Activated CD4-positive, alpha-beta T cell treated with anti-CD3 and anti-CD28 coated beads, Interleukin-2, amount 50 U/mL, for 1 hour (primary cell): Measurements from ENCODE around the gene TAF6L.
"Not testable (repeated sequence)": the region's sequence is repeated elsewhere in the genome, so short reads cannot be mapped to it uniquely, and the experiment has no call there.

Source experiments
- DNase-seq: peaks from one replicate; pipeline ENCODE4 v3.0.0-alpha.2; 2020

Gene TAF6L

DNA sequence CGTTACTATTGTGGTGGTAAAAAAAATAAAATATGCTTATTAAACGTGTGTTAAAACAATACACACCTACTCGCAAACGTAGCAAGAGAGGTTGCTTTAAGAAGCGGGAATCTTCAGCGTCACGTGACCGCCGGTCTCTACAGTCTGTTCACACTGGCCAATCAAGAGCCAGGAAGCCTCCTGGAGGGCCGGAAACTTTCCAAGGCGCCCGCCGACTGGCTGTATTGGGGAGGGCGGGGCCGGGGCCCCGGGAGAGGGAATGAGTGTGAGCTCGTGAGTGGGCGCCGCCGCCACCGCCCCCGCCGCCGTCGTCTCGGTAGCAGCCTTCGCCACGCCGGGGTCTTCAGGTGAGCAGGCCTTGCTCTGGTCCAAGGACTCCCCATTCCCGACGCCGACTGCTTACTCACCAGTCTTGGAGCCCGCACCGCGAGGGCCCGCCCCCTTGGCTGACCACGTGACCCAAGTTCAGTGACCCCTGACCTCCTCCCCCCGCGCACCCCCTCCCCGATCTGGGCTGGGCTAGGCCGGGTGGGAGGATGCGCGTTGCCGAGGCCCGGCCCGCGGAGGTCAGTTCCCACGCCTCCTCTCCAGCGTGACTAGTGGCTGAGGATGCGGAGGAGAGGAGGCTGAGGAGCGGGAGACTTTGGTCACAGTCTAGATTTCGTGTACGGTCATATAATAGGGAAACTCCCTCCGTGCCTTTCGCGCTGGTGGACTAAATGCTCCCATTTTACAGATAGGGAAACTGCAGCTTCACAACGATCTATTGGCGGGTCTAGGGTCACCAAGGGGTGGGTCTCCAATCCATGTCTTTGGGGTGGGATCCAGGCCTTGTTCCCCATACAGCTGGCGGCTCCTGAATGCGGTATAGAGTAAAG lies at the start of gene TAF6L:
Gene TAF6L, plus strand, starts transcription at position 253 of the 878 bp plus-strand sequence. CDS start 4,388 bp downstream, outside the sequence.
- peak; percentile 87 for DNase-seq

- no peak for DNase-seq
These were observed 49.2 kb upstream of the TAF6L start for GRCh38 chr11:62721994-62722393.

GRCh38 chr11:62724171-62724570 lies 47.0 kb upstream of the TAF6L start:
- no peak for DNase-seq

DNA sequence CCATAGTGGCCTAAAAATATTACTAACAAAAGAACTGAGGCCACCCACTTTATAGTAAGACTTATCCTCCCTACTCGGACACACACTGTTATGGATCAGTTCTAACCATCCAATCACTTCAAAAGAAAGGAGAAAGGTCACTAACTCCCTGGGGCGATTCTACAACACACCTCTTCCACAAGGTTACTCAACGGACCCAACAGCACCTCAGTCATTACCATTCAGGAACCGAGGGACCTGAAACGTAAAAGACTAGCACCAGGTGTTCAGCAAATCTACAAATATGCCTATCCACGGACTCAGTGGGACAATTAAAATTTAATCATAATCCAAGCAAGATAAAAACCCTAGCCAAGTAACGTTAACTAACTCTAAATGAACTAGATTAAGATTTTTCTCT lies 45.5 kb upstream of the TAF6L start:
- DNase-seq, result no peak

- DNase-seq, result no peak
These were observed 44.9 kb upstream of the TAF6L start for GRCh38 chr11:62726156-62726914.

GRCh38 chr11:62726915-62727164 lies 44.4 kb upstream of the TAF6L start:
- no peak for DNase-seq

DNA sequence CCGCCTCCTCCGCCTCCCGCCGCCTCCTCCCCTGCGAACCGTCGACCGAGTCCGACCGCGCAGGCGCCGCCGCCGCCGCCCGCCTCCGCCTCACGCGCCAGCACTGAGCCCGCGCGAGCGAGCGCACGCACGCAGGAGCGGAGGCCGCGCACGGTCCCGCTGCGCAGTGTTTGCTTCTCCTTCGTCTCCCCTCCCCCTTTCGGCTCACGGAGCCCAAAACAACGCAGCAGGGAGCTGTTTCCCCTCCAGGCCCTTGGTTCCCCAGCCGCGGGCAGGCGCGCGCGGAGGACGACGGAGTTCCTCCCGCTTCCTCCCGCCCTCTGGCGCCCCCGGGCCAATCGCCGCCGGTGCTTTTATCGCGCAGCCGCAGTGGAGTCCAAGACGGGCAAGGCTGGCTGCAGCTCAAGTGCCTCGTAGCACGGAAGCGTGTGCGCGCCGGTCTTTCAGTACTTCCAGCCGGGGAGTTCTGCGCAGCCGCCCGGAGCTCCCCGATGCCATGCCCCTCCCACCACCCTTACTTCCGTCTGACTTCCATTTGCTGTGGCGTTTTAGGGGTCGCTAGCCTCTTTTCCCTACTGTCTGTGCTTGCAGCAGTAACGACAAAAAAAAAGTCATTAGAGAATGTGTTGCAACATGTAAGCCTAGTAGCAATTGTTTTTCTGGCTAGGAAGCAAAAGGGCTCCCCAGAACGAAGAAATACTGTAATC lies 43.9 kb upstream of the TAF6L start, which contains the start of gene HNRNPUL2:
Gene HNRNPUL2, minus strand, starts transcription at position 293 of the 707 bp plus-strand sequence. CDS start 301 bp downstream, outside the sequence.
- peak; percentile 97 for DNase-seq

DNA sequence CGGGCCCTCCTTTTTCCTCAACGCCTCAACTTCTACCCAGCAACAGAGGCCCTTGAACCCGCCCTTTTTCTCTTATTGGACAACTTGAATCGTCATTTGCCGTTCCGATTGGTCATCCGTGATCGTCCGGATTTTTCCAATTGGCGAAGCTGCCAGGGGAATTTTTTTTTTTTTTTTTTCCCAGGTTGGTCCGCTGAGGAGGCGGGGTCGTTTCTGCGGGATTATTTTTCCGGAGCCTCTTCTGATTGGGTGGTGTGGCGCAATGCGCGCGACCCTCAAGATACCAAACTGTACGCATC lies 43.4 kb upstream of the TAF6L start:
- DNase-seq, result peak; percentile 71

DNA sequence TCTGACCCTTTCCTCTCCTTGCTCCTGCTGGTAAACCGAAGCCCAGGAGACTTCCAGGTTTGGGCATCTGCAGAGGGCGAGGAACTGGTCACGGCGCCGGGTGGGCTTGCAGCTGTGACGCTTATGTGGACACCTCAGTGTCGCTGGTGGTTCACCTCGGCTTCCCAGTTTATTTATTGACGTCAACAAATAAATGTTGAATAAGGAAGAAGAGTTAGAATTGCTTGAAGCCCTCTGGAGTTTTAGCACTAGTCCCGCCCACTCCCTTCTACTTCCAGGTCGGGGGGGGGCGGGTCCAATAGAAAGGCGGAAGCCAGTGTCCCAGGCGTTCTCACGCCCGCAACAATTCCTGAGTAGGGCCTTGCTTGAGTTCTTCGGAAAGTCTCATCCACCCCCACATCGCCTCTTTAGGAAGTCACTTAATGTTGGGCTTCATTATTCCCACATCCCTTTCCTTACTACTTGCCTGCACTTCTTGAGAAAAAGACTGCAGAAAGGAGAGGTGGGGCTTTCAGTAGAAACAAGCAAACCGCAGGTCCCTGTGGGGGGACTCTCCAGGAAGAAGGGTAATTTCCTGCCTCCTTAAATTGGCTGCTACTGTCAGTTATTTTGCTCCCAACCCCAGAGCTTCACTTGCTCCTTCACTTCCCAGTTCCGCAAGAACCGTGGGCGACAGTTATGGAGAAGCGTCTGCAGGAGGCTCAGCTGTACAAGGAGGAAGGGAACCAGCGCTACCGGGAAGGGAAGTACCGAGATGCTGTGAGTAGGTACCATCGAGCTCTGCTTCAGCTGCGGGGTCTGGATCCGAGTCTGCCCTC lies 42.8 kb upstream of the TAF6L start, which contains the start of gene TTC9C:
Gene TTC9C, plus strand, starts transcription at position 316 of the 818 bp plus-strand sequence. Its CDS starts 363 bp downstream, at position 679.
- DNase-seq, result peak; percentile 78

DNA sequence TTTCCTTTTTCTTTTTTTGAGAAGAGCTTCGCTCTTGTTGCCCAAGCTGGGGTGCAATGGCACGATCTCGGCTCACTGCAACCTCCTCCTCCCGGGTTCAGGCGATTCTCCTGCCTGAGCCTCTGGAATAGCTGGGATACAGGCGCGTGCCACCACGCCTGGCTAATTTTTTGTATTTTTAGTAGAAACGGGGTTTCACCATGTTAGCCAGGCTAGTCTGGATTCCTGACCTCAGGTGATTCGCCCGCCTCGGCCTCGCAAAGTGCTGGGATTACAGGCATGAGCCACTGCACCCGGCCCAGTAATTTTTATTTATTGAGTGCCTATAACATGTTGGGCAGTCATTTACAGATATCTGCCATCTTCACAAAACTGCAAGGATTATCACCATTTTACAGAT lies 41.1 kb upstream of the TAF6L start:
- DNase-seq, result not testable (repeated sequence)

DNA sequence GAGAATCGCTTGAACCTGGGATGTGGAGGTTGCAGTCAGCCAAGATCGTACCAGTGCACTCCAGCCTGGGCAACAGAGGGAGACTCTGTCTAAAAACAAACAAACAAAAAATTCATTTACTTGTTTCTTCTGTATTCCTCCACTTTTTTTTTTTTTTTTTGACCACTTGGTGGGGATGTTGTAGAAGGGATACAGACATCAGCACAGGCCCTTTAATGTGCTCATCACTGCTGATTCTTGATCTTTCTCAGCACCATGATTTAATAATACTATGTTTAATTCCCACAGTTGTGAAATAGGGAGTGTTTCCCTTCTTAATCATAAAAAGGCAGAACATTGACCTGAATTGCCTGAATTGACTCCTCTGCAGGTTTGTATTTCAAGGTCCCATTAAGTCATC lies 38.4 kb upstream of the TAF6L start:
- no peak for DNase-seq

DNA sequence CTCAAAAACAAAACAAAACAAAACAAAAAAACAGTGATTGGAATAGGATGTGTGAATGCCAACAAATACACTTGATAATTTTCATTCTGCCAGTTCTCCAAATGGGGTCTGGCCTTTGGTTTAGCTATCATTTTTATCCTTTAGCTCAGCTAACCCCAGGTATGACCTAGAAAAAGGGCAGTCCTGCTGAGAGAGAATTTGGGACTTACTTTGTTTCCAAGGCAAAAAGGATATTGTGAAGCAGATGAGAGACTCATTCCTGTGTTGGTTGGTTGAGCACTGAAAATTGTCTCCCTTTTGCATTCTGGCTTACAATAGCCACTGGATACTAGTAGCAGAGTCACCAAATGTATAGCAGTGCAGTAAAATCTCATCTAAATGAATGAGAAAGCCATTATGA lies 34.0 kb upstream of the TAF6L start:
- no peak for DNase-seq

GRCh38 chr11:62747475-62748160 lies 23.6 kb upstream of the TAF6L start:
- DNase-seq, result no peak

GRCh38 chr11:62749931-62750330 lies 21.3 kb upstream of the TAF6L start:
- DNase-seq, result not testable (repeated sequence)

DNA sequence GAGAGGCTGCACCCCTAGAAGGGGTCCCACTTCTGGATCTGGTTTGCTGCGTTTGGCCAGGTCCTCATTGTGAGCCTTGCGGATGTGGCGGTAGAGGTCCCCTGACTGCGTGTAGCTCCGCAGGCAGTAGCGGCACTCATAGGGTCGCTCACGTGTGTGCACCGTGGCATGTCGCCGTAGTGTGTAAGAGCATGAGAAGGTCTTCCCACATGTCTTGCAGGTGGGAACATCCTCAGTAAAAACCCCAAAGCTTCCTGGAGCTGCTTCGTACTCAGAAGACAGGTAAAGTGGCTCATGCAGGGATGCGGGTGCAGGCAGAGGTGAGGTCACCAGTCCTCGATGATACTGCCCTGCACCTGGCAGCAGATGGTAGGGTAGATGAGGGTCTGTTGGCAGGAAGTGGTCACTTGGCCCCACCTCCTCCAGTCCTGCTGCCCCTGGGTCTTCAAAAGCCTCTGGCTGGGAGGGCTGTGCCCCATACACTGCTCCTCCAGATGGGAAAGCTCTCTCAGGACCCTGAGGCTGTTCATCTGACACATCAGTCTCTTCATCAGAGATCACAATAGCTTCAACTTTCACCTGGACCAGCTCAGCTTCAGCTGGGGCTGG lies 18.9 kb upstream of the TAF6L start:
- no peak for DNase-seq

- DNase-seq, result no peak
These were observed 18.0 kb upstream of the TAF6L start for GRCh38 chr11:62752994-62753735.

DNA sequence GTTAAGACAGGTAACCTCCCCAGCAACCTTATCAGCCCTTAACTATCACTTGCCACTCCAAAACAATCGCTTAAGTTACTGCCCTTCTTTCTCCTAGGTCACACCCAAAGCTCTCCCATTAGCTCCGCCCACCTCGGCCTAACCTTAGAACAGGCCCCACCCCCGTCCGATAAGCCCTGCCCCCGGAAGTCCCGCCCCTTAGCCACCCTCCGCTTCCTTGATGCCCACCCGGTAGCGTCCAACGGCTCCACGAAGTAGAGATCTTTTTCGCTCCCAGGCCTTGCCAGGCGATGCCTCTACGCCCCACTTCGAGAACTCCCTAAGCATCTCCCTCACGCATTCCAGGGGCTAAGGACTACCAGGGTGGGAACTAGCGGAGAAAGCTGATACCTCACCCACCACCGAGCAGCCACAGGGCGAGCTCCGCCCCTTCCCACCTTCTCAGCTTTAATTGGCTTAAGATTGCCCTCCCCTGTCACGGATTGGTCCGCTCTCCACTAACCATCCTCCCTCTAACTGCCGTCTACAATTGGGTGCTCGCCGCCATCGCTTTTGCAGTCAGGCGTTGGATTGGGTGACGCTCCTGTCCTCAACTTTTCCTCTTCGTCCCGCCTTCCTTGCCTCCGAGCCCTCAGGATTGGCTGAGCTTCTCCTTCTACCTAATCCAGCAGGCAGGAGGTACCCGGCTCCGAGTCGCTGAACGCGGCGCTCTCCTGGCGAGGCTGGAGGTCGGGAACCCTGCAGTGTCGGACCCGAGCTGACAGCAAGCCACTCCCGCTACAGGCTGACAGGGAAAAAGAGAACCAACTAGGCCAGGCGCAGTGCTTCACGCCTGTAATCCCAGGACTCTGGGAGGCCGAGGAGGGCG lies 17.2 kb upstream of the TAF6L start, which contains the start of gene ZBTB3:
Gene ZBTB3, minus strand, starts transcription at position 425 of the 868 bp plus-strand sequence. CDS start 496 bp downstream, outside the sequence.
- peak; percentile 96 for DNase-seq

DNA sequence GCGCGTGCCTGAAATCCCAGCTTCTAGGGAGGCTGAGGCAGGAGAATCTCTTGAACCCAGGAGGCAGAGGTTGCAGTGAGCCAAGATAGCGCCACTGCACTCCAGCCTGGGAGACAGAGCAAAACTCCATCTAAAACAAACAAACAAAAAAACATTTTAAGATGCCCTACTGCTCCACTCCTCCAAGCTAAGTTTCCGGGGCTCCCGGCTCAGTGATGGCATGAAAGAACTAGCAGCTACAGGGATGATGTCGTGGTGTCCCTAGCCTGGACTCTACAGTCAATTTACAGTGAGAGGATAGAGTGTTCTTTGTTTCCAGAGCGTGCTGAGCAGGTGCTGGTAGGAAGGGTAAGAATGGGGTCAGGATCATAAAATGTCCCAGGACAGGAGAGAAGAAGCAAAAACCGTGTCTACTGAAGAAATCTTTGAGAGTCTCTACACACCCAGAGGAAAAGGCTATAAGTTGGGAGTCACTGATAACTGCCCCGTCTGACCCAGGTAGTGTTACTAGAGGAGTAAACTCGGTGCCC lies 16.0 kb upstream of the TAF6L start:
- no peak for DNase-seq
